ENCODE results near the gene FOXJ3. TPM values are rescaled to one million over a fixed set of nuclear protein-coding genes. Genes with fewer than 3 reads are reported as not detected.

Gene FOXJ3
- total and polyA plus RNA-seq, 2 of the 13 experiments (the other 11 are each of a cell fraction or from before 2014, with no cell fraction given): 16.6 to 48.5 TPM

DNA sequence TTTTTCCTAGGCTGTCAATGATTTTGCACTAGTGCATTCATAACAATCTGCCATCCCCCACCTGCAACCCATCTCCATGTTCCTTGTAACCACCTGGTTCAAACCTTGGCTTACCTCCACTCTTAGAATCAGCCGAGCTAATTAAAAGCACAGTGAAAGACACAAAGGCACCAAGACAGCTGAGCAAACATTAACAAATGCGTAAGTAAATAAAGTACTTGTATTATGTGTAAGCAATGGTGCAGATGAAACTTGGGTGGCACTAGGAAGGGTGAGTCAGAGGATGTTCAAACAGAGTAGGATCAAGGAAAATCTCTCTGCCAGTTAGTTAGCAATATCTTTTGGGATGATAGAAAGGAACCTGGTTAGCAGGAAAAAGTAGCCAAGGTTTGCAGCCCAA lies 5.1 kb upstream of the FOXJ3 start:
- FAIRE-seq (peak; percentile 81), DNase-seq (ENCODE audit: low spot score) (peak; percentile 90), ATAC-seq (peak; percentile 60)
- Histone ChIP-seq H3K4me1 (ENCODE audit: insufficient read depth, low read length) (peaks cover 49% of the 10 kb centered on the region), H3K9me3 (ENCODE audit: low read length) (no peaks in the 10 kb centered on the region), H3K36me3 (replicated peaks in 1 of 2; ENCODE audit: control insufficient read depth in 1 of 2, insufficient read depth in 2 of 2, low read length in 2 of 2) (no peaks in the 10 kb centered on the region), H4K20me1 (ENCODE audit: insufficient read depth, low read length) (no peaks in the 10 kb centered on the region), H3K4me2 (ENCODE audit: low read depth, low read length) (peak overlapping the region; percentile 50), H3K79me2 (ENCODE audit: insufficient read depth, low read length) (no peaks in the 10 kb centered on the region), H3K27ac (ENCODE audit: extremely low read length, insufficient read depth, low read length) (no peak overlapping the region), H2AFZ (ENCODE audit: low read length) (no peak overlapping the region), H3K4me3 (replicated peaks in 1 of 3; ENCODE audit: insufficient read depth in 1 of 3, low read depth in 2 of 3, low read length in 3 of 3) (peak overlapping the region in 1 of 3 experiments; percentile 3; a peak in 1 of 6 replicates), H3K27me3 (ENCODE audit: control insufficient read depth in 1 of 2, insufficient read depth in 2 of 2, low read length in 2 of 2) (peaks cover 0 to under 1% of the 10 kb centered on the region in 2 experiments; a peak in 1 of 5 replicates), H3K9ac (ENCODE audit: insufficient read depth, low read depth, low read length) (no peak overlapping the region)
- ChIA-PET CTCF (ENCODE audit: low intra/inter-chr PET ratio, low total read pairs) (no interaction called here), POLR2A (no interaction called here)
- WGBS (ENCODE audit: low lambda C conversion rate): 0% methylated on average over 2 of the region's 2 CpGs
- intact Hi-C loops (cut with micrococcal nuclease; ENCODE audit: unreplicated experiment) (no loop called here), in situ Hi-C loops (cut with HindIII; ENCODE audit: extremely low pct_ligation_motif_present, low pct_unique_long_range_greater_than_20kb) (loop anchor here (25.0 kb wide), 1 partner anchor 397 kb away; the partner anchor contains the start of gene CLDN19)
- BruUV-seq (replicated peaks): no TSS peak
- TF ChIP-seq MEF2D (CRISPR knock-in tag; IDR thresholded peaks at IDR 0.05): 0 out of 2 replicates have a peak, but pooled peaks have one; percentile 62
- TF ChIP-seq, protein P1, sequence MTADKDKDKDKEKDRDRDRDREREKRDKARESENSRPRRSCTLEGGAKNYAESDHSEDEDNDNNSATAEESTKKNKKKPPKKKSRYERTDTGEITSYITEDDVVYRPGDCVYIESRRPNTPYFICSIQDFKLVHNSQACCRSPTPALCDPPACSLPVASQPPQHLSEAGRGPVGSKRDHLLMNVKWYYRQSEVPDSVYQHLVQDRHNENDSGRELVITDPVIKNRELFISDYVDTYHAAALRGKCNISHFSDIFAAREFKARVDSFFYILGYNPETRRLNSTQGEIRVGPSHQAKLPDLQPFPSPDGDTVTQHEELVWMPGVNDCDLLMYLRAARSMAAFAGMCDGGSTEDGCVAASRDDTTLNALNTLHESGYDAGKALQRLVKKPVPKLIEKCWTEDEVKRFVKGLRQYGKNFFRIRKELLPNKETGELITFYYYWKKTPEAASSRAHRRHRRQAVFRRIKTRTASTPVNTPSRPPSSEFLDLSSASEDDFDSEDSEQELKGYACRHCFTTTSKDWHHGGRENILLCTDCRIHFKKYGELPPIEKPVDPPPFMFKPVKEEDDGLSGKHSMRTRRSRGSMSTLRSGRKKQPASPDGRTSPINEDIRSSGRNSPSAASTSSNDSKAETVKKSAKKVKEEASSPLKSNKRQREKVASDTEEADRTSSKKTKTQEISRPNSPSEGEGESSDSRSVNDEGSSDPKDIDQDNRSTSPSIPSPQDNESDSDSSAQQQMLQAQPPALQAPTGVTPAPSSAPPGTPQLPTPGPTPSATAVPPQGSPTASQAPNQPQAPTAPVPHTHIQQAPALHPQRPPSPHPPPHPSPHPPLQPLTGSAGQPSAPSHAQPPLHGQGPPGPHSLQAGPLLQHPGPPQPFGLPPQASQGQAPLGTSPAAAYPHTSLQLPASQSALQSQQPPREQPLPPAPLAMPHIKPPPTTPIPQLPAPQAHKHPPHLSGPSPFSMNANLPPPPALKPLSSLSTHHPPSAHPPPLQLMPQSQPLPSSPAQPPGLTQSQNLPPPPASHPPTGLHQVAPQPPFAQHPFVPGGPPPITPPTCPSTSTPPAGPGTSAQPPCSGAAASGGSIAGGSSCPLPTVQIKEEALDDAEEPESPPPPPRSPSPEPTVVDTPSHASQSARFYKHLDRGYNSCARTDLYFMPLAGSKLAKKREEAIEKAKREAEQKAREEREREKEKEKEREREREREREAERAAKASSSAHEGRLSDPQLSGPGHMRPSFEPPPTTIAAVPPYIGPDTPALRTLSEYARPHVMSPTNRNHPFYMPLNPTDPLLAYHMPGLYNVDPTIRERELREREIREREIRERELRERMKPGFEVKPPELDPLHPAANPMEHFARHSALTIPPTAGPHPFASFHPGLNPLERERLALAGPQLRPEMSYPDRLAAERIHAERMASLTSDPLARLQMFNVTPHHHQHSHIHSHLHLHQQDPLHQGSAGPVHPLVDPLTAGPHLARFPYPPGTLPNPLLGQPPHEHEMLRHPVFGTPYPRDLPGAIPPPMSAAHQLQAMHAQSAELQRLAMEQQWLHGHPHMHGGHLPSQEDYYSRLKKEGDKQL (CRISPR knock-in tag; IDR thresholded peaks at IDR 0.05; ENCODE audit: low read depth): peak; percentile 81; the same call in 1 of the 2 replicates
- TF ChIP-seq JUN (CRISPR knock-in tag; IDR thresholded peaks at IDR 0.05): peak; percentile 71; the same call in 1 of the 2 replicates
- TF ChIP-seq NCOR1 (IDR thresholded peaks at IDR 0.05; ENCODE audit: borderline replicate concordance, low read length): peak; percentile 33; the same call in 1 of the 2 replicates
- peak; percentile 66; the same call in 1 of the 2 replicates for TF ChIP-seq KDM6A (CRISPR knock-in tag; IDR thresholded peaks at IDR 0.05; ENCODE audit: low read depth)
- TF ChIP-seq ZFP36L1 (CRISPR knock-in tag; IDR thresholded peaks at IDR 0.05): peak; percentile 62; the same call in 1 of the 2 replicates
- peak; percentile 93 for TF ChIP-seq SAP130 (CRISPR knock-in tag; IDR thresholded peaks at IDR 0.05; ENCODE audit: low read depth)
- TF ChIP-seq, protein P2, sequence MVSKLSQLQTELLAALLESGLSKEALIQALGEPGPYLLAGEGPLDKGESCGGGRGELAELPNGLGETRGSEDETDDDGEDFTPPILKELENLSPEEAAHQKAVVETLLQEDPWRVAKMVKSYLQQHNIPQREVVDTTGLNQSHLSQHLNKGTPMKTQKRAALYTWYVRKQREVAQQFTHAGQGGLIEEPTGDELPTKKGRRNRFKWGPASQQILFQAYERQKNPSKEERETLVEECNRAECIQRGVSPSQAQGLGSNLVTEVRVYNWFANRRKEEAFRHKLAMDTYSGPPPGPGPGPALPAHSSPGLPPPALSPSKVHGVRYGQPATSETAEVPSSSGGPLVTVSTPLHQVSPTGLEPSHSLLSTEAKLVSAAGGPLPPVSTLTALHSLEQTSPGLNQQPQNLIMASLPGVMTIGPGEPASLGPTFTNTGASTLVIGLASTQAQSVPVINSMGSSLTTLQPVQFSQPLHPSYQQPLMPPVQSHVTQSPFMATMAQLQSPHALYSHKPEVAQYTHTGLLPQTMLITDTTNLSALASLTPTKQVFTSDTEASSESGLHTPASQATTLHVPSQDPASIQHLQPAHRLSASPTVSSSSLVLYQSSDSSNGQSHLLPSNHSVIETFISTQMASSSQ (IDR thresholded peaks at IDR 0.05; ENCODE audit: low read depth): 0 out of 2 replicates have a peak, but pooled peaks have one; percentile 26
- TF ChIP-seq, protein P2 (CRISPR knock-in tag; IDR thresholded peaks at IDR 0.05; ENCODE audit: borderline replicate concordance): no peak
- TF ChIP-seq REPIN1 (CRISPR knock-in tag; IDR thresholded peaks at IDR 0.05; ENCODE audit: borderline replicate concordance, low read depth): no peak
- peak; percentile 87 for TF ChIP-seq RCOR2 (CRISPR knock-in tag; IDR thresholded peaks at IDR 0.05)
- peak; percentile 48 for TF ChIP-seq MED1 (CRISPR knock-in tag; IDR thresholded peaks at IDR 0.05)
- peak; percentile 86 for TF ChIP-seq FOXA1 (IDR thresholded peaks at IDR 0.05)
- peak; percentile 92 for TF ChIP-seq FOXA1 (CRISPR knock-in tag; IDR thresholded peaks at IDR 0.05)
- peak; percentile 87; the same call in 1 of the 2 replicates for TF ChIP-seq HMG20A (CRISPR knock-in tag; IDR thresholded peaks at IDR 0.05; ENCODE audit: borderline replicate concordance)
- no peak for TF ChIP-seq KAT7 (CRISPR knock-in tag; IDR thresholded peaks at IDR 0.05; ENCODE audit: borderline replicate concordance)
